Measurements from ENCODE around the gene PPFIBP1. TPM values are rescaled to one million over a fixed set of nuclear protein-coding genes. Genes with fewer than 3 reads are reported as not detected.

Gene PPFIBP1
- total RNA-seq = 72.8 and 145 TPM in 2 replicates

GRCh38 chr12:27523642-27524493 is at the start of gene PPFIBP1:
Gene PPFIBP1, plus strand, starts transcription at chr12:27524206. Its CDS starts 109,191 bp downstream, at chr12:27633397.

GRCh38 chr12:27696293-27696652 is 172.3 kb downstream of the PPFIBP1 start, which contains the start of gene REP15:
Gene REP15, plus strand, starts transcription at chr12:27696447. Its CDS starts 116 bp downstream, at chr12:27696563.

GRCh38 chr12:27710592-27711316 is 186.7 kb downstream of the PPFIBP1 start, which contains the start of gene MRPS35:
Gene MRPS35, plus strand, starts transcription at chr12:27710832. Its CDS starts 12 bp downstream, at chr12:27710844.

Other genes starting within 250 kb of the PPFIBP1 start
- gene BMAL2, start 191.4 kb upstream of the PPFIBP1 start, total RNA-seq = 42.6 and 51.7 TPM in 2 replicates
- not detected in 2 replicates for gene SMCO2, start 77.5 kb upstream of the PPFIBP1 start, total RNA-seq
- 0.97 and 1.7 TPM in 2 replicates for gene REP15, start 172.2 kb downstream of the PPFIBP1 start, total RNA-seq
- gene MRPS35, start 186.6 kb downstream of the PPFIBP1 start, total RNA-seq = 56.1 and 68.9 TPM in 2 replicates

Measured in epithelial cell of umbilical artery (primary cell).